NCI-H2171 treated with DMSO at 0.1 percent for 48 hours (cell line): ENCODE measurements around the gene SEC14L5.

ENCODE experiments used
- DNase-seq: peaks from one replicate; lab custom pipeline; 2025; lab: John Stamatoyannopoulos, UW

The SEC14L5 gene

GRCh38 chr16:5011637-5012036 lies 53.5 kb downstream of the SEC14L5 start:
- no peak for DNase-seq

DNA sequence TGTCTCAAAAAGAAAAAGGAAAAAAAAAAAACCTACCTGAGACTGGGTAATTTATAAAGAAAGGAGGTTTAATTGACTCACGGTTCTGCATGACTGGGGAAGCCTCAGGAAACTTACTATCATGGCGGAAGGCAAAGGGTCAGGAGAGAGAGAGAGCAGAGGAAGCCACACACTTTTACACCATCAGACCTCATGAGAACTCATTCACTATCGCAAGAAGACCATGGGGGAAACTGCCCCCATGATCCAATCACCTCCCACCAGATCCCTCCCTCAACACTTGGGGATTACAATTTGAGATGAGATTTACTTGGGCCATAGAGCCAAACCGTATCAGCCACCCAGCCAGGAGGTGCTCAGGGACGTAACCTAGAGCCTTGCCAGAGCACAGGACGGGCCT lies 54.8 kb downstream of the SEC14L5 start:
- no peak for DNase-seq

- no peak for DNase-seq
Measured at GRCh38 chr16:5015351-5015750, 57.2 kb downstream of the SEC14L5 start.

- no peak for DNase-seq
Measured at GRCh38 chr16:5015887-5016286, 57.8 kb downstream of the SEC14L5 start.

DNA sequence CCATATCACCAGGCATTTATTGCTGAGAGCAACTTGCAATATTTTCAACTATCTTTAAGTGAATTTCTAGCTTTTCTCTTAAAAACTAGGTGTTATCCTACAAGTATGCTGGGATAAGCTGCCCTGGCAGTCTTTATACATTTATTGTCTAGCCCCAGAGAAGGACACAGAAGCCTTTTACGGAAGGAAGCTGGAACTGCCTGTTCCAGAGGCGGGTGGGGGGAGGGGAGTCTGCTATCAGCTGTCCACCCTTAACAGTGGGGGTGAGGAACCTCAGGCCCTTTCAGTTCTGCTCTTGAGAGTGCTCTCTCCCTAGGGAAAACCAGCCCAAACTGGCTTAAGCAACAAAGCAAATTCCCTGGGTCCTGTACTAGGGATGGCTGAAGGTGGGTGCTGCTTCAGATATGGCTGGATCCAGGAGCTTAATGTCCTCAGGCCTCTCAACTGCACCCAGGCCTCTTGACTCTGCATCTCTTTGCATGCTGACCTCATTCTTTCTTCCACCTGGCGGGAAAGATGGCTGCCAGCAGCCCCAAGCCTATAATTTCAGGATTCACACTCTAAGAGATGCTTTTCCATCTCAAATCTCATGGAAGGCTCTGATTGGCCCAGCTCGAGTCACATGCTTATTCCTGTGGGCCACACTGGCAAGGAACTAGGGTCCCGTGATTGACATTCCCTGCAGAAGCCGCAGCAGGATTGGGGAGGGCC lies 59.0 kb downstream of the SEC14L5 start:
- no peak for DNase-seq

- DNase-seq, result no peak
Measured at GRCh38 chr16:5017678-5017969, 59.5 kb downstream of the SEC14L5 start.

DNA sequence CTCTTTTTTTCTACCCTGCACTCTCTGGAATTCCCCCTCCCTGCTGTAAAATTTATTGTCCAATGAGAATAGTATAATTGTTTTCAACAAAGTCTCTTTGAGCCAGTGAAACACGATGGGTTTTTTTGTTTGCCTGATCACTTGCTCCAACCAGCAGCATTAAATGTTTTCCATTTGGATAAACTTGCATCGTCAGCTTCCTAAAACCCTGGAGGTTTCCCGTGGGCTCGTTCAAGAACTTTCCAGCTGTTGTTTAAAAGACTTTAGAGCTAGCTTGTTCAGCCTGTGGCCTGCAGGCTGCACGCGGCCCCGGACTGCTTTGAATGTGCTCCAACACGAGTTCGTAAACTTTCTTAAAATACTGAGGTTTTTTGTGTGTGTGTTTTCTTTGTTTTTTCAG lies 60.7 kb downstream of the SEC14L5 start:
- no peak for DNase-seq

GRCh38 chr16:5019775-5020174 lies 61.6 kb downstream of the SEC14L5 start:
- DNase-seq, result no peak

- DNase-seq, result no peak
Measured at GRCh38 chr16:5020551-5020950, 62.4 kb downstream of the SEC14L5 start.

GRCh38 chr16:5022521-5022920 lies 64.4 kb downstream of the SEC14L5 start:
- no peak for DNase-seq

DNA sequence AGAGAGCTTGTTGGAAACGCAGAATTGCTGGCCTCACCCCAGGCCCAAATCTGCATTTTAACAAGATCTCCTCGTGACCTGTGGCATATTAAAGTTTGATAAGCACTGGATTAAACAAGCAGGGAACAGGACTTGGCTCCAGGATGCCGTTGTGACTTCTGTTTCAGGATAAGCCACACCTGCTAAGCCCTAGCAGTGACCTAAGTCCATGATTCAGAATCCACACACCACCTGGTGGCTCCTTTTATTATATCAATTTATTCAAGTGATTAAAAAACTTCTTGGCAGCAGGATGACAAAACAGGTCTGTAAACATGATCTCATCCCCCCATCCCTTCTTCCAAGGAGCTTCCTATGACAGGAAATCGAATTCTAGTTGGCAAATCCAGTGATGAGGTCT lies 66.5 kb downstream of the SEC14L5 start:
- DNase-seq, result peak; percentile 74

GRCh38 chr16:5025171-5025632 lies 67.1 kb downstream of the SEC14L5 start:
- DNase-seq, result peak; percentile 45

- DNase-seq, result no peak
Measured at GRCh38 chr16:5026664-5027063, 68.5 kb downstream of the SEC14L5 start.

DNA sequence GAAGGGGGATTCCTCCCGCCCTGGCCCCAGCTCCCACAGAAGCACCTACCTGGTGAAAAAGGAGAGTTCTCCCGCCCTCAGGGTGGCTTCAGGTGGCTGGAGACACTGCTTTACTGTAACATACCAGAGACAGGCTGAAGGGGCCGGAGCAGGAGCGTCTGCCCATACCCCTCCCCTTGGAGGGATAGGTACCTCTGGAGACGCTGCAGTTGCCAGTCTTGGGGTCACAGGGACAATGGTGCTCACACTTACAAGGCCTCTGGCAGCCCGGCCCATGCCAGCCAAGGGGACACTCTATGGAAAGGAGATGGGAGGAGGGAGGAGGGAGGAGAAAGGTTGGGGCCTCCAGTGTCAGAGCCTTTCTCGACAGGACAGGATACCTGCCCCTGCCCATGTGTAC lies 69.0 kb downstream of the SEC14L5 start:
- no peak for DNase-seq

DNA sequence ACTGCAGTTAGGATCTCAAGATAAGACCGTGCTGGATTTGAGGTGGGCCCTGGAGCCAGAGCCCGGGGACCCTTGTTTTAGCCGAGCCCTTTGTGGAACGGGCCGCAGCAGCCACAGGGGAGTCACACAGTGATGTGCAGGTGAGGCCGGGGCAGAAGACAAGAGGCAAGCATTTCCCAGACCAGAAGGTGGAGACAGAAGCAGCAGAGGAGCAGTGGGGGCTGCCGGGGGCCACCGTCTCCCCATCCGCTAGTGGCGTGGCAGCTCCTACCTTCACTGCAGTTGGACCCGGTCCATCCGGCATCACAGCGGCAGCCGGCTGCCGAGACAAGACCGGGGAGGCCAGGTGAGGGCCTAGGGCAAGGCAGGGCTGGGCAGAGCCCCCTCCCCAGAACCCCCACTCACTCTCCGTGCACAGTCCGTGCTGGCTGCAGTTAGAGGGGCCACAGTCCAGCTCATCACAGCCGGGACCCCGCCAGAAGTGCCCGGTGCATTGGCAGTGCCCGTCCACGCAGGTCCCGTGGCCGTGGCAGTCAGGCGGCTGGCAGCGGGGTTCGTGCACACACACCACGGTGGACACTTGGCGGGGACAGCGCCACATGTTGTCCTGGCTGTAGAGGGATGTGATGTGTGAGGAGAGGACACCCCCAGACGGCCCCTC lies 69.6 kb downstream of the SEC14L5 start:
- DNase-seq, result no peak

DNA sequence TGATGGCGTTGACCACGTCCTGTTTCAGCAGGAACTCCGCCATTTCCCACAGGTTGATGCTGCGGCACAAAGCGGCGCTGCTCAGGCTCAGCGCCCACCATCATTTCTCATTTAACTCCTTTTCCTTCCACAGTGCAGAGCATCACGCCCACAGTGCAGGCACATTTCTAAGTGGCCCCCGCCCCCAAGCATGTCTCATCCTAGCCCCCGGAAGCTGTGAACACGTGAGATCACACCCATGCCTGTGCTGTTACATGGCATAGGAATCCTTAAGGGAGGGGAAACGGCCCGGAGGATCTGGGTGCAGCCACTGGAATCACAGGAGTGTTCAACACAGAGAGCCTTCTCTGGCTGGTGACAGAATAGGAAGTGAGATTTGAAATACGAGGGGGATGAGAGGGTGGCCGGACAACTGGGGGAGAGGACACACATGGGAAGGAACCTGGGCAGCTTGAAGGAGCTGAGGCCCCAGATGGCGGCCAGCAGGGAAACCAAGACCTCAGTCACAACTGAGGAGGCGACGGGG lies 70.9 kb downstream of the SEC14L5 start:
- no peak for DNase-seq

- DNase-seq, result no peak
Measured at GRCh38 chr16:5030251-5030870, 72.2 kb downstream of the SEC14L5 start.

DNA sequence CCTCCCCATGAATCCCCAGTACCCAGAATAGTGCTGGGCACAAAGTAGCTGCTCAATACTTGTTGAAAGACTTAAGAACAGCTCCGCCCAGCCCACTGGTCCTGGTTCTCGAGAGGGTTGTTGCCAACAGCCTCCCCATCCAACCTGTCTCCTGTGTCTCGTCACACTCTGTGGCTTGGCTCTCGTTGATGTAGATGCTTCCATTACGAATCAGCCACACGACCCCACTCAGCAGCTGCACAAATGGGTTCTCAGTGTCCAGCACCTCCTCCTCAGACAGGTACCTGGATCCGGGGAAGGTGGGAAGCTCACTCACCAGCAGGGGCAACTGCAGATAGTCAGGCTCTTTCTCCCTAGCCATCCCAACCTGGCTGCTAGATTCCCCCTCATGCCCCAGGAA lies 73.5 kb downstream of the SEC14L5 start:
- no peak for DNase-seq

GRCh38 chr16:5032748-5033167 lies 74.6 kb downstream of the SEC14L5 start:
- no peak for DNase-seq

- peak; percentile 78 for DNase-seq
Measured at GRCh38 chr16:5033256-5034166, 75.4 kb downstream of the SEC14L5 start, which contains the start of gene NAGPA. NAGPA (minus strand) TSS chr16:5033935; CDS start chr16:5033914, 21 bp downstream.

- DNase-seq, result no peak
Measured at GRCh38 chr16:5034167-5034523, 76.0 kb downstream of the SEC14L5 start.

DNA sequence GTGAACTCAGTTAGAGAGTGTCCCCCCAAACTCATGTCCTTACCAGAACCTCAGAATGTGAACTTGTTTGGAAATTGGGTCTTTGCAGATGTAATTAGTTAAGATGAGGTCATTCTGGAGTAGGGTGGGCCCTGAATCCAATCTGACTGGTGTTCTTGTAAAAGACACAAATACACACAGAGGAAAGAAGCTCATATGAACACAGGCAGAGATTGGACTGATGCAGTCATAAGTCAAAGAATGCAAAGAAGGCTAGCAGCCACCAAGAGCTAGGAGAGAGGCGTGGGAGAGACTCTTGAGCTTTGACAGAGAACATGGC lies 77.7 kb downstream of the SEC14L5 start:
- no peak for DNase-seq
